H1 (cell line): Measurements from ENCODE around the gene ZDHHC5. TPM values are rescaled to one million over a fixed set of nuclear protein-coding genes. Genes with fewer than 3 reads are reported as not detected.

Experiments used
- CTCF ChIA-PET: fragments of 300-600 bp; sonication (Branson Sonifier 250); formaldehyde crosslinking; loops from one replicate; lab custom pipeline; 2021; ENCODE audit not compliant: partially characterized antibody; lab: Charles Lee
- POLR2A ChIA-PET: fragments of 300-600 bp; sonication (Branson Sonifier 250); formaldehyde crosslinking; loops from one replicate; lab custom pipeline; 2021; ENCODE audit warnings: inconsistent platforms; ENCODE audit not compliant: partially characterized antibody; lab: Charles Lee
- DNase-seq, 2 experiments: peaks; one replicate each; pipeline versions ENCODE4 v3.0.0 to v3.0.0-alpha.2; 2010 to 2022; ENCODE audit warnings: low spot score in 2 of 2, low read depth in 1 of 2, mixed read lengths in 1 of 2
- FAIRE-seq: peaks from 2 replicates; lab custom pipeline; 2011; peaks lifted over from hg19 to GRCh38; lab: Jason Lieb, UNC
- H2AFZ ChIP-seq: 2 replicates; pipeline ENCODE4 v1.8.1; 2012; ENCODE audit warnings: low read length, inconsistent platforms
- H2AK5ac ChIP-seq: 2 replicates; pipeline ENCODE4 v1.6.1; 2013; ENCODE audit warnings: low read depth, low read length
- H2BK120ac ChIP-seq: replicated peaks from 2 replicates; pipeline ENCODE3; 2013; ENCODE audit warnings: low read depth, low read length, inconsistent platforms
- H2BK12ac ChIP-seq: 2 replicates; pipeline ENCODE4 v1.6.1; 2013; ENCODE audit warnings: low read depth, low read length
- H2BK15ac ChIP-seq: 2 replicates; pipeline ENCODE4 v1.6.1; 2013; ENCODE audit warnings: low read length
- H2BK20ac ChIP-seq: 2 replicates; pipeline ENCODE4 v1.6.1; 2013; ENCODE audit warnings: low read length
- H2BK5ac ChIP-seq: 2 replicates; pipeline ENCODE4 v1.6.1; 2013; ENCODE audit warnings: low read depth, low read length
- H3K14ac ChIP-seq: 2 replicates; pipeline ENCODE4 v1.6.1; 2013; ENCODE audit warnings: inconsistent platforms; ENCODE audit not compliant: insufficient read length
- H3K18ac ChIP-seq: 2 replicates; pipeline ENCODE4 v1.6.1; 2013; ENCODE audit warnings: low read length; ENCODE audit errors: extremely low read depth
- H3K23ac ChIP-seq: 2 replicates; pipeline ENCODE4 v1.6.1; 2013; ENCODE audit warnings: inconsistent platforms; ENCODE audit not compliant: insufficient read length
- H3K23me2 ChIP-seq: 2 replicates; pipeline ENCODE4 v1.6.1; 2013; ENCODE audit warnings: low read depth, low read length
- H3K27ac ChIP-seq: 2 replicates; pipeline ENCODE4 v1.6.1; 2011; ENCODE audit warnings: low read depth, low read length, inconsistent platforms
- H3K27me3 ChIP-seq, 4 experiments: replicated peaks in 1 of 4; 1 replicate in 1 of 4; 2 replicates in 3 of 4; pipeline versions ENCODE4 v1.6.1 to v1.8.1; 2011 to 2013; ENCODE audit warnings: low read length in 3 of 4, mild to moderate bottlenecking in 3 of 4, inconsistent platforms in 2 of 4, mixed read lengths in 2 of 4, moderate library complexity in 1 of 4; ENCODE audit not compliant: control insufficient read depth in 3 of 4, insufficient read depth in 3 of 4; ENCODE audit errors: extremely low read depth in 1 of 4
- H3K36me3 ChIP-seq, 4 experiments: 2 replicates each; pipeline versions ENCODE4 v1.6.1 to v1.8.1; 2011 to 2013; ENCODE audit warnings: mild to moderate bottlenecking in 4 of 4, low read length in 3 of 4, moderate library complexity in 2 of 4, control low read depth in 1 of 4, inconsistent platforms in 1 of 4; ENCODE audit not compliant: insufficient read depth in 4 of 4, control insufficient read depth in 2 of 4
- H3K4ac ChIP-seq: replicated peaks from 2 replicates; pipeline ENCODE3; 2013; ENCODE audit warnings: low read length, low read depth, mixed read lengths, inconsistent platforms; ENCODE audit not compliant: insufficient read length
- H3K4me1 ChIP-seq, 4 experiments: replicated peaks in 1 of 4; 1 replicate in 1 of 4; 2 replicates in 3 of 4; pipeline versions ENCODE4 v1.6.1 to v1.8.1; 2011 to 2013; ENCODE audit warnings: low read length in 3 of 4, inconsistent platforms in 2 of 4, mixed read lengths in 1 of 4; ENCODE audit not compliant: insufficient read depth in 4 of 4, control insufficient read depth in 3 of 4
- H3K4me2 ChIP-seq, 2 experiments: 2 replicates each; pipeline versions ENCODE4 v1.6.1 to v1.8.1; 2011 to 2013; ENCODE audit warnings: low read depth in 2 of 2, low read length in 2 of 2, control low read depth in 1 of 2, inconsistent platforms in 1 of 2, mild to moderate bottlenecking in 1 of 2; ENCODE audit not compliant: insufficient read depth in 1 of 2
- H3K4me3 ChIP-seq, 4 experiments: fragments of 200-600, 300-600 bp in 1 of 4; sonication (generic), shearing (Covaris generic), sonication (Bioruptor Twin) in 1 of 4; 2 replicates each; pipeline versions ENCODE4 v1.5.1 to v1.8.1; 2011 to 2016; ENCODE audit warnings: low read length in 4 of 4, low read depth in 3 of 4, control low read depth in 2 of 4, inconsistent platforms in 2 of 4, mild to moderate bottlenecking in 2 of 4, mixed read lengths in 1 of 4, moderate library complexity in 1 of 4; ENCODE audit not compliant: insufficient read depth in 2 of 4; ENCODE audit errors: extremely low read depth in 1 of 4
- H3K56ac ChIP-seq: replicated peaks from 2 replicates; pipeline ENCODE3; 2013; ENCODE audit warnings: low read depth, mild to moderate bottlenecking, mixed read lengths, low read length, inconsistent platforms; ENCODE audit not compliant: insufficient read length
- H3K79me1 ChIP-seq: 2 replicates; pipeline ENCODE4 v1.6.1; 2013; ENCODE audit warnings: low read depth, low read length, control low read depth
- H3K79me2 ChIP-seq, 2 experiments: 2 replicates each; pipeline versions ENCODE4 v1.6.1 to v1.8.1; 2012 to 2013; ENCODE audit warnings: low read length in 2 of 2, mild to moderate bottlenecking in 2 of 2, inconsistent platforms in 1 of 2; ENCODE audit not compliant: insufficient read depth in 2 of 2, control insufficient read depth in 1 of 2
- H3K9ac ChIP-seq, 4 experiments: replicated peaks in 1 of 4; 1 replicate in 1 of 4; 2 replicates in 3 of 4; pipeline versions ENCODE4 v1.6.1 to v1.8.1; 2011 to 2013; ENCODE audit warnings: low read depth in 3 of 4, low read length in 3 of 4, control low read depth in 2 of 4, mild to moderate bottlenecking in 2 of 4, moderate library complexity in 2 of 4, inconsistent platforms in 1 of 4; ENCODE audit errors: extremely low read depth in 1 of 4
- H3K9me3 ChIP-seq, 2 experiments: 2 replicates each; pipeline versions ENCODE4 v1.6.1 to v1.8.1; 2012 to 2013; ENCODE audit warnings: mild to moderate bottlenecking in 2 of 2, moderate library complexity in 2 of 2, control low read depth in 1 of 2, inconsistent platforms in 1 of 2, low read depth in 1 of 2, low read length in 1 of 2, mixed read lengths in 1 of 2; ENCODE audit not compliant: insufficient read depth in 2 of 2
- H4K20me1 ChIP-seq, 2 experiments: replicated peaks in 1 of 2; 2 replicates each; pipeline versions ENCODE3 to v1.8.1; 2011 to 2013; ENCODE audit warnings: inconsistent platforms in 2 of 2, low read length in 2 of 2, mild to moderate bottlenecking in 1 of 2; ENCODE audit not compliant: insufficient read depth in 2 of 2, control insufficient read depth in 1 of 2
- H4K5ac ChIP-seq: 2 replicates; pipeline ENCODE4 v1.6.1; 2013; ENCODE audit warnings: low read length, low read depth, mixed read lengths, inconsistent platforms; ENCODE audit not compliant: insufficient read length
- H4K8ac ChIP-seq: 2 replicates; pipeline ENCODE4 v1.8.0; 2013; ENCODE audit warnings: mild to moderate bottlenecking, moderate library complexity, low read length, inconsistent platforms; ENCODE audit not compliant: insufficient read depth; ENCODE audit errors: extremely low read depth
- H4K91ac ChIP-seq: replicated peaks from 2 replicates; pipeline ENCODE3; 2013; ENCODE audit warnings: low read length, mixed read lengths, inconsistent platforms; ENCODE audit not compliant: insufficient read length
- ASH2L ChIP-seq: fragments of 200-600, 300-600 bp; sonication (generic); IDR thresholded peaks from one replicate; pipeline ENCODE4 v1.7.1; 2017; ENCODE audit warnings: low read length
- ATF3 ChIP-seq: IDR thresholded peaks from 2 replicates; pipeline ENCODE4 v1.6.1; 2011; ENCODE audit warnings: low read depth, mild to moderate bottlenecking, low read length; ENCODE audit not compliant: insufficient read depth
- CTBP2 ChIP-seq: IDR thresholded peaks from 2 replicates; pipeline ENCODE4 v1.7.0; 2011; ENCODE audit warnings: borderline replicate concordance, mild to moderate bottlenecking, moderate library complexity, mixed read lengths, low read length; ENCODE audit not compliant: insufficient read depth, insufficient read length
- E2F6 ChIP-seq: IDR thresholded peaks from 2 replicates; pipeline ENCODE4 v1.6.1; 2012; ENCODE audit warnings: inconsistent platforms
- GABPA ChIP-seq: IDR thresholded peaks from 2 replicates; pipeline ENCODE4 v1.6.1; 2011; ENCODE audit warnings: mild to moderate bottlenecking, low read length, moderate library complexity, borderline replicate concordance; ENCODE audit not compliant: insufficient read depth
- KDM5A ChIP-seq: fragments of 200-600 bp; IDR thresholded peaks from 2 replicates; pipeline ENCODE4 v1.7.1; 2012; ENCODE audit warnings: mild to moderate bottlenecking, low read length, inconsistent platforms, mixed read lengths
- POLR2AphosphoS5 ChIP-seq: IDR thresholded peaks from 2 replicates; pipeline ENCODE4 v1.6.1; 2011; ENCODE audit warnings: low read depth, low read length
- RNF2 ChIP-seq: fragments of 200-900, 300-1000 bp; sonication (generic); IDR thresholded peaks from 2 replicates; pipeline ENCODE4 v1.7.1; 2016; ENCODE audit warnings: borderline replicate concordance, low read depth, mild to moderate bottlenecking, antibody characterized with exemption, low read length; ENCODE audit not compliant: poor library complexity, severe bottlenecking; ENCODE audit errors: missing control alignments
- RXRA ChIP-seq: IDR thresholded peaks from 2 replicates; pipeline ENCODE4 v1.6.1; 2011; ENCODE audit warnings: low read depth, mild to moderate bottlenecking, low read length, moderate library complexity; ENCODE audit not compliant: insufficient read depth
- USF2 ChIP-seq: IDR thresholded peaks from 2 replicates; pipeline ENCODE4 v1.6.1; 2011; ENCODE audit warnings: low read length, improper control_type of control experiment
- WGBS, 2 experiments: shearing (Covaris generic) in 1 of 2; methylation state at CpG; one replicate each; pipeline versions ENCODE4 v1.1.6 to v1.1.7; 2013 to 2015; ENCODE audit warnings: low lambda C conversion rate in 2 of 2, mixed read lengths in 2 of 2, inconsistent platforms in 1 of 2, low coverage in 1 of 2, missing lambda C conversion rate in 1 of 2; ENCODE audit not compliant: insufficient replicate concordance in 2 of 2, insufficient coverage in 1 of 2, insufficient read length in 1 of 2; ENCODE audit errors: extremely low coverage in 1 of 2, missing lambda C conversion rate in 1 of 2; 5-methylcytosine and 5-hydroxymethylcytosine counted together
- polyA plus RNA-seq, 7 experiments: library from polyadenylated mRNA; depleted of rRNA in 3 of 7; stranded (reverse) in 5 of 7; unstranded in 2 of 7; fragments of >200 nt in 5 of 7; fragments of 200-250 nt in 2 of 7; gene quantifications; 1 replicate in 5 of 7; 2 replicates in 1 of 7; 4 replicates in 1 of 7; pipeline versions ENCODE4 v1.2.1 to v1.2.3, GENCODE V29; 2011 to 2013; ENCODE audit warnings: missing spikeins in 2 of 7, mixed read lengths in 2 of 7
- total RNA-seq: library from RNA; stranded (reverse); fragmentation: NEBNext Ultra II Directional; extraction: Animal tissue kit (Norgen Biotek cat#: 25700); gene quantifications from 2 replicates; pipeline ENCODE4 v1.2.1, GENCODE V29; 2021

Gene ZDHHC5
- total and polyA plus RNA-seq, 2 of the 8 experiments (the other 6 are each of a cell fraction or from before 2014, with no cell fraction given), result 40.0 to 56.3 TPM

GRCh38 chr11:57703341-57703740 lies 35.4 kb downstream of the ZDHHC5 start:
- no peak overlapping the region for H2BK5ac ChIP-seq
- H3K4me1 ChIP-seq, result no peaks in the 10 kb centered on the region
- H3K9ac ChIP-seq, result no peak overlapping the region
- H3K79me2 ChIP-seq, result no peaks in the 10 kb centered on the region
- no peak overlapping the region for H3K4me3 ChIP-seq
- no peak overlapping the region for H3K4me2 ChIP-seq
- H3K79me1 ChIP-seq, result no peaks in the 10 kb centered on the region
- H3K23ac ChIP-seq, result no peak overlapping the region
- CTCF ChIA-PET, result interaction anchor here (1.3 to 2.0 kb wide), 4 partner anchors 10 to 98 kb away, joined by 4 to 7 read pairs (median 6); no protein-coding TSS in a partner anchor
- no peak overlapping the region for H2BK120ac ChIP-seq
- no peak overlapping the region for H4K8ac ChIP-seq
- H2BK15ac ChIP-seq, result no peak overlapping the region
- H4K91ac ChIP-seq, result no peak overlapping the region
- H3K36me3 ChIP-seq, result peaks cover 16 to 52% (median 39%) of the 10 kb centered on the region in 4 experiments
- no peaks in the 10 kb centered on the region; the same call in 1 of the 2 replicates for H3K23me2 ChIP-seq
- WGBS, 2 experiments, result 85% methylated on average over 4 of the region's 4 CpGs; no CpG with 5 or more reads in 1 of the 2 experiments
- FAIRE-seq (no peak), DNase-seq (no peak)
- no peak overlapping the region for H3K14ac ChIP-seq
- H3K9me3 ChIP-seq, result no peaks in the 10 kb centered on the region
- POLR2A ChIA-PET, result interaction anchor here (0.8 to 2.1 kb wide), 9 partner anchors 10 to 83 kb away, joined by 3 to 9 read pairs (median 3); no protein-coding TSS in a partner anchor
- no peak overlapping the region for H2AFZ ChIP-seq
- H3K27me3 ChIP-seq, result no peaks in the 10 kb centered on the region
- no peaks in the 10 kb centered on the region for H4K20me1 ChIP-seq
- no peak overlapping the region for H2BK12ac ChIP-seq
- H3K18ac ChIP-seq, result no peak overlapping the region
- H3K4ac ChIP-seq, result no peak overlapping the region
- H3K27ac ChIP-seq, result no peak overlapping the region
- H2AK5ac ChIP-seq, result no peak overlapping the region
- H2BK20ac ChIP-seq, result no peak overlapping the region
- H3K56ac ChIP-seq, result no peak overlapping the region
- H4K5ac ChIP-seq, result no peak overlapping the region
- TF ChIP-seq GABPA (no peak), RNF2 (no peak), E2F6 (no peak), ASH2L (no peak), ATF3 (no peak), KDM5A (no peak), CTBP2 (no peak), RXRA (no peak), USF2 (no peak), POLR2AphosphoS5 (no peak)
